GM19467 (cell line): ENCODE data around the gene MARVELD2.

Experiments
- ATAC-seq: cut with Tn5 transposase; IDR thresholded peaks from one replicate; pipeline ENCODE4 v1.9.1; 2021; ENCODE audit warnings: mild to moderate bottlenecking, moderate library complexity; ENCODE audit not compliant: unreplicated experiment

MARVELD2 gene

DNA sequence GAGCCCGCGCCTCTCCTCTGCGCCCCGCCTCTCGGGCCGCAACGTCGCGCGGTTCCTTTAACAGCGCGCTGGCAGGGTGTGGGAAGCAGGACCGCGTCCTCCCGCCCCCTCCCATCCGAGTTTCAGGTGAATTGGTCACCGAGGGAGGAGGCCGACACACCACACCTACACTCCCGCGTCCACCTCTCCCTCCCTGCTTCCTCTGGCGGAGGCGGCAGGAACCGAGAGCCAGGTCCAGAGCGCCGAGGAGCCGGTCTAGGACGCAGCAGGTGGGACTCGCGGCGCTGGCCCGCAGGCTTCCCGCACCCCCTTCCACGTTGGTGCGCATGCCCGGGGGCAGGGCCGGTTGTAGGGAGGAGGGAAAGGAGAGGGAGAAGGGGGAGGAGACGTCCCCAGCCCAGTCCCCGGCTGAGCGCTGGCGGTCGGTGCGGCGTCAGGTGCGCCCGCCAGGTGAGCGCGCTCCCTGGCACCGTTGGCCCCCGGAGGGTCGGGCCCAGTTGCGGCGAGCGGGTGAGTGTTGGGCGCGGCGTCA is 77.5 kb downstream of the MARVELD2 start, which contains the start of gene OCLN:
Gene OCLN, plus strand, starts transcription at position 400 of the 532 bp plus-strand sequence. CDS start 11,455 bp downstream, outside the sequence.
- peak; percentile 36 for ATAC-seq

DNA sequence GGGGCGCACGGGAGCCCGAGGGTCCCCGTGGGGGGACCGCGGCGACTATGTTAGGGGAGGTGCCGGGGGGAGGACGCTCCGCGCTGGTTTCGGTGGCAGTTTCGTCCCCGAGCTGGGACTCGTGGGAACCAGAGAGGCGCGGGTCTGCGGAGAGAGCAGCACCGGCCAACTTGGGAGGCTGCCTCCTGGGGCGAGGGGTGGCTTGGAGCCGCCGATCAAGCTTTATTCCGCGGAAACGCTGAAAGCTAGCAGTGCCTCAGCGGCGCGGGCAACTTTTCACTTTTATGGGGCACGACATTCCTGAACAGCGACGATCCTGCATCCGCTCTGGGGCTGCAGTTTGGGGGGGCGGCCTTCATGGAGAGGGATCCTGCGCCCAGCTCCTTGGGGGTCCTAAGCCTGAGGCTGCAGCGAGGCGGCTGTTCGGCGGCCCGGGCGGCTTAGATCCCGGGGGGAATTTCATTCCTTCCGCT is 78.0 kb downstream of the MARVELD2 start:
- peak; percentile 45 for ATAC-seq

DNA sequence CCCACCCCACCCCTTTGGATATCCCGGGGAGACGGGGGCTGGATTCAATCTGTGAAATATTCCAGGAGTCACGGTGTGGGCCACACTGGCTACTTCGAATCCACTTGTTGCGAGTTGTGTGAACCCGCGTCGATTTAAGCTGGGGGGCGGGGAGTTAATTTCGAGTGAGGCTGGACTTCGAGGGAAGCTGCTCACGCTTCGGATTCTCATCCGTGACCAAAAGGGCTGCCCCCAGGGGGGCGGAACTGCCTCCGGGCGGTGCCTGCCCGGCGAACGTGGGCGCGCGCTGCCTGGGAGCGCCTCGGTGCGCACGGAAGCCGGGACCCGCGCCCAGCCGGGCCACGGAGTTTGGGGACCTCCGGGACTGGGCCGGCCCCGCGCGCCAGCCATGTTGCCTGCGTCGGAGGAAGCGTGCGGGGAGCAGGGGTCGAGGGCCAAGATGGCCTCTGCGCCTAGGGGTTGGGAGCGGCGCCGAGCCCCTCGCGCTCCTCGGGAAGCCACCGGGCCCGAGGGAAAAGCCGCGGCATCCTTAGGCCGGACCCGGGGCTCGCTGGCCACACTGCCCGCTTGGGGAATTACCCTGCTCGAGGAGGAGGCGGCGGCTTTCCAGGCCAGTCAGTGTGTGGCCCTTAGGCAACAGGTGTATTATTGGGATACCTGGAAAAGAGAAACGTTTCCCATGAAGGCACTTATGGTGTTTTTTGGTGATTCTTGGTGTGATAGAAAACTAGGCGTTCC is 78.6 kb downstream of the MARVELD2 start:
- no peak for ATAC-seq
